Measurements from ENCODE around the gene MUC6.

GRCh38 chr11:1059759-1060158 lies 23.2 kb upstream of the MUC6 start:
- TF ChIP-seq ZNF253 (CRISPR knock-in tag; conservative IDR thresholded peaks at IDR 0.05) (no peak), POLR2AphosphoS5 (IDR thresholded peaks at IDR 0.05; ENCODE audit: control insufficient read depth, insufficient read depth, low read depth, low read length) (no peak)

Measured in K562 (cell line).